SIG-M5 (cell line): ENCODE results near the gene ZNF518A.
"Not testable (repeated sequence)": the region's sequence is repeated elsewhere in the genome, so short reads cannot be mapped to it uniquely, and the experiment has no call there.

Experiments used
- DNase-seq: peaks from one replicate; lab custom pipeline; 2025; lab: John Stamatoyannopoulos, UW

Gene ZNF518A

GRCh38 chr10:96137567-96137966 is 7.5 kb downstream of the ZNF518A start:
- DNase-seq: no peak

- DNase-seq: no peak
Measured at GRCh38 chr10:96138102-96138501, 8.0 kb downstream of the ZNF518A start.

- no peak for DNase-seq
Measured at GRCh38 chr10:96152437-96152836, 22.3 kb downstream of the ZNF518A start.

GRCh38 chr10:96153070-96153469 is 23.0 kb downstream of the ZNF518A start:
- DNase-seq: no peak

GRCh38 chr10:96165726-96166125 is 35.6 kb downstream of the ZNF518A start:
- no peak for DNase-seq

- DNase-seq: no peak
Measured at GRCh38 chr10:96168546-96168945, 38.4 kb downstream of the ZNF518A start.

- no peak for DNase-seq
Measured at GRCh38 chr10:96170230-96170629, 40.1 kb downstream of the ZNF518A start.

GRCh38 chr10:96172666-96173065 is 42.6 kb downstream of the ZNF518A start:
- no peak for DNase-seq

- no peak for DNase-seq
Measured at GRCh38 chr10:96176985-96177384, 46.9 kb downstream of the ZNF518A start.

GRCh38 chr10:96188421-96188820 is 58.3 kb downstream of the ZNF518A start:
- no peak for DNase-seq

GRCh38 chr10:96188916-96189315 is 58.8 kb downstream of the ZNF518A start:
- no peak for DNase-seq

- not testable (repeated sequence) for DNase-seq
Measured at GRCh38 chr10:96189505-96189904, 59.4 kb downstream of the ZNF518A start.

GRCh38 chr10:96201525-96201924 is 71.4 kb downstream of the ZNF518A start:
- no peak for DNase-seq

- no peak for DNase-seq
Measured at GRCh38 chr10:96205580-96205979, 75.5 kb downstream of the ZNF518A start.

- no peak for DNase-seq
Measured at GRCh38 chr10:96208271-96208670, 78.2 kb downstream of the ZNF518A start.

- no peak for DNase-seq
Measured at GRCh38 chr10:96208946-96209345, 78.8 kb downstream of the ZNF518A start.

- DNase-seq: no peak
Measured at GRCh38 chr10:96211764-96212163, 81.7 kb downstream of the ZNF518A start.

- no peak for DNase-seq
Measured at GRCh38 chr10:96212911-96213310, 82.8 kb downstream of the ZNF518A start.
